GM12872 (cell line): ENCODE measurements around the gene NTS.

Source experiments
- CTCF ChIP-seq: IDR thresholded peaks from 3 replicates; pipeline ENCODE4 v1.5.1; 2011; ENCODE audit warnings: low read depth, mild to moderate bottlenecking, low read length, moderate library complexity; ENCODE audit not compliant: insufficient read depth

NTS gene

DNA sequence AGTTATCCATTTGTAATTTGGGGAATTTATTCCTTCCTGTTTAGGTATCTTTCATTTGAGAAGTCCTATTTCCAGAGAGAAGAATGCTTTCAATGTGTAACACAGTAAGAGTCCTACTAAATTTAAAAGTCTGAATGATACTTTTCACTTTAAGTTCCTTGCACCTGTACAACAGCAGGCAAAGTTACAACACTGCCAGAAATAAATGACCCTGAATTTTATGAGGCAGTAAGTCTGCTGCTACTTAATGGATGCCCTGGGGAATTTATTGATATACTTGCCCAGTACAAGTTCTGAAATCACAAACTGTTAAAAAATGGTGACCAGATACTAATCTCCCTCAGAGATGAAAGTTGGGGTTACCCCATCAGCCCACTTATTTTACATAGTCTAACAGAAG, 53.1 kb downstream of the NTS start:
- TF ChIP-seq CTCF, result no peak
